SH-SY5Y (cell line): ENCODE measurements around the gene SULT1B1.

Experiments used
- GATA2 ChIP-seq: IDR thresholded peaks from 2 replicates; pipeline ENCODE4 v1.6.1; 2011; ENCODE audit warnings: mild to moderate bottlenecking, low read depth, low read length
- GATA3 ChIP-seq: IDR thresholded peaks from 2 replicates; pipeline ENCODE4 v1.6.1; 2011; ENCODE audit warnings: low read depth, mild to moderate bottlenecking, low read length, moderate library complexity

Gene SULT1B1

GRCh38 chr4:69760455-69760854 is at the start of gene SULT1B1:
Gene SULT1B1, minus strand, starts transcription at chr4:69760620. Its CDS starts 5,403 bp downstream, at chr4:69755217.
- TF ChIP-seq GATA2 (no peak), GATA3 (no peak)

GRCh38 chr4:69800599-69800998 is 40.2 kb upstream of the SULT1B1 start:
- TF ChIP-seq GATA2: no peak
- no peak for TF ChIP-seq GATA3

- no peak for TF ChIP-seq GATA2
- TF ChIP-seq GATA3: no peak
Observed at GRCh38 chr4:69799337-69799736, 38.9 kb upstream of the SULT1B1 start.

- no peak for TF ChIP-seq GATA3
- no peak for TF ChIP-seq GATA2
Observed at GRCh38 chr4:69793732-69794131, 33.3 kb upstream of the SULT1B1 start.

GRCh38 chr4:69787879-69788278 is 27.5 kb upstream of the SULT1B1 start:
- no peak for TF ChIP-seq GATA2

GRCh38 chr4:69786547-69786946 is 26.1 kb upstream of the SULT1B1 start:
- TF ChIP-seq GATA3 (no peak), GATA2 (no peak)

GRCh38 chr4:69785211-69785831 is 24.9 kb upstream of the SULT1B1 start:
- TF ChIP-seq GATA2 (no peak), GATA3 (no peak)

- TF ChIP-seq GATA2: no peak
- TF ChIP-seq GATA3: no peak
Observed at GRCh38 chr4:69782651-69783310, 22.4 kb upstream of the SULT1B1 start.

GRCh38 chr4:69781458-69782418 is 21.3 kb upstream of the SULT1B1 start:
- TF ChIP-seq GATA2 (no peak), GATA3 (no peak)

GRCh38 chr4:69780141-69780540 is 19.7 kb upstream of the SULT1B1 start:
- no peak for TF ChIP-seq GATA2
- TF ChIP-seq GATA3: no peak

GRCh38 chr4:69776696-69777095 is 16.3 kb upstream of the SULT1B1 start:
- TF ChIP-seq GATA2 (no peak), GATA3 (no peak)

GRCh38 chr4:69775321-69775867 is 15.0 kb upstream of the SULT1B1 start:
- TF ChIP-seq GATA2 (no peak), GATA3 (no peak)

GRCh38 chr4:69773484-69773883 is 13.1 kb upstream of the SULT1B1 start:
- no peak for TF ChIP-seq GATA3
- no peak for TF ChIP-seq GATA2

- TF ChIP-seq GATA3 (no peak), GATA2 (no peak)
Observed at GRCh38 chr4:69765751-69766150, 5.3 kb upstream of the SULT1B1 start.

- TF ChIP-seq GATA2 (no peak), GATA3 (no peak)
Observed at GRCh38 chr4:69764311-69764710, 3.9 kb upstream of the SULT1B1 start.

- TF ChIP-seq GATA2 (no peak), GATA3 (no peak)
Observed at GRCh38 chr4:69763233-69763632, 2.8 kb upstream of the SULT1B1 start.
